HG03460 (cell line): ENCODE results near the gene LCOR.

ENCODE experiments used
- ATAC-seq: cut with Tn5 transposase; IDR thresholded peaks from one replicate; pipeline ENCODE4 v1.9.1; 2021; ENCODE audit not compliant: unreplicated experiment

Gene LCOR

GRCh38 chr10:97005349-97005748 lies 173.3 kb downstream of the LCOR start:
- ATAC-seq = no peak

DNA sequence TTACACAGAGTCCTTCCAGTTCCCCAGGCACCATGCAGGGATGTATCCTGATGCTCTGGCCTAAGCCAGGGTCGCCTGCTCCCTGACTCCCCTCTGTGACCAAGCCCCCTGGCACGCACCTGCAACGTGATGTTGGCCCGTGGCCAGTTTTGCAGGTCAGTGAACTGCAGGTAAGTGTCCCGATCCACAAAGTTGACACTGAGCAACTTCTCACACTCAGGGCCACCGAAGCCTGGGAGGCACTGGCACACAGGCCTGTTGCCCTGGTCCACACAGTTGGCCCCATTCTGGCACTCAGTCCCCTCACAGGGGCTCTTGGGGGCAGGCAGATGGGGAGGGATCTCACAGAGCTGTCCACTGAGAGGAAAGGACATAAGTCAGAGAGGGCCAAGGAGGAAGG lies 174.3 kb downstream of the LCOR start:
- no peak for ATAC-seq

DNA sequence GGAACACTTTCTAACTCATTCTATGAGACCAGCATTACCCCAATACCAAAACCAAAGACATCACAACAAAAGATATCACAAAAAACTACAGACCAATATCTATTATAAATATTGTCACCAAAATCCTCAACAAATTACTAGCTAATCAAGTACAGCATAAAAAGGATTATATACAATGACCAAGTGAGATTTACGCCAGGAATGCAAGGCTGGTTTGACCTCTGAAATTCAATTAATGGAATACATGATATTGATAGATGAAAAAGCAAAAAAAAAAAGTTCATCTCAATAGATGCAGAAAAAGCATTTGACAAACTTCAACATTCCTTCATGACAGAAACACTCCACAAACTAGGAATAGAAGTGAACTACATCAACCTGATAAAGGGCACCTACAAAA lies 175.3 kb downstream of the LCOR start:
- ATAC-seq = no peak

DNA sequence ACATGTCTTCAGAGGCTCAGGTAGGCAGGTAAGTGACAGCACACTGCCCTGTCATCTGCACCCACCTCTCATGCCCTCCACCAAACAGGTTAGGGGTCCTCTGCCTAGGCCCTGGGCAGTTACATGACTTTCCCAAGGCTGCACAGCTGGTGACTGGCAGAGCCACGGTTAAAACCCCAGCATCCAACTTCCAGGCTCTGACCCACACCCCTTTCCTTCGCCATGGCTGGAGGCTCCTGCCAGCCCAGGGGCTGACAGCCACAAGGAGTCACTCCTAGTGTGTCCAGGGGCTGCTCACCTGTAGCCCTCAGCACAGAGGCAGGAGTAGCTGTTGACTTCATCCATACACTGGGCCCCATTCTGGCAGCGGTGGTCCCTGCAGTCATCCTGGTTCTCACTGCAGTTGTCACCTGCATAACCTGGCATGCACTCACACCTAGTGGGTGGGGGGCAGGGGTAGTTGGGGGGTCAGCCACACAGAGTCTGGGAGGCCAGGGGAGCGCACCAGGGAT lies 178.7 kb downstream of the LCOR start:
- ATAC-seq = no peak

GRCh38 chr10:97011397-97011796 lies 179.3 kb downstream of the LCOR start:
- no peak for ATAC-seq

DNA sequence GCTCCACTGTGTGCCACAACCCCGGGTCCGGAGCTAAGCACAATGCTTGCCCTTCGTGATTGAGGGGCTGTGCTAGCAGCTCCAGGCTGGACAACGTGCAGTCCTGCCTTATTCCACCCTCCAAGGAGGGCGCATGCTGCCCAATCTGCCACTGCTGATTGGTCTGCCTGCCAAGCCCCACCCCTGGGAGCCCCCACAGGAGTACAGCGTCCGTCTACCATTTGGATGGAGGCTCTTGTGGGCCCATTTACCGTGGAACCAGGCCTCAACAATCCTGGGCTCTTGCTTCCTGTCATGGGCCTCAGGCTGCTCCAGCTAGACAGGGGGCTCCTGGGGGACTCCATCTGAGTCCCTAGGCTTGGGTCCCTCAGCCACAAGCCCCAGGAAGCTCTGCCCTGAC lies 180.4 kb downstream of the LCOR start:
- no peak for ATAC-seq

DNA sequence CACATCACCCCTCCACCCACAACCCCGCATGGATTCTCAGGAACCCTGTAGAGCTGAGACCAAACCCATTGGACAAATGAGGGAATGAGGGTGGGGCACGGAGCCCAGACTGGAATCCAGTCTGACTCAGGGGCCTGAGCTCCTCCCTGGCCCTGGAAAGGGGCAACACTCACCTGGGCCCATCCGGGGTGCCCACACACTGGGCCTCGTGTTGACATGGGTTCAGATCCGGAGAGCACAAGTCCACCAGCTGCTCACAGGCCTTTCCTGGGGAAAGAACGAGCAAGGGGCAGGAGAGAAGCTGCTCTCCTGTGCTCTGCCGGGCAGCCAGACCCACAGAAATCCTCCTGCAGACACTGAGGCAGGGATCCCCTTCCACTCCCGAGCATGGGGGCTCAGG lies 181.5 kb downstream of the LCOR start:
- ATAC-seq = no peak

DNA sequence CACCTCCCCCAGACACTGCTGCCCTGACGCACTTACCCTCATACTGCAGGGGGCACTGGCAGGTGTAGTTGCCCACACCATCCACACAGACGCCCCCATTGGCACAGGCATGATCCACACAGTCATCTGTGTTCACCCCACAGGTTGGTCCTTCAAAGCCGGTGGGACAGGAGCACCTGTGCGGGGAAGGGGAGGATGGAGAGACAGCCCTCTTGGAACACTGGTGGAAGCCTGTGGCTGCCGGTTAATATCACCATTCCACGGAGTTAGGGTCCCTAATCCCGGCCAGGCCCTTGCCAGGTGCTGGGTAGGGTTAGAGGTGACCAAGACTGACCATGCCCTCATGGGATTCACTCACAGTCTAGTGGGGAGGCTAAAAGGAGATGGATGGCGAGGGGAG lies 181.9 kb downstream of the LCOR start:
- ATAC-seq = no peak

- ATAC-seq = no peak
Measured at GRCh38 chr10:97015240-97015639, 183.1 kb downstream of the LCOR start.

- ATAC-seq = peak; percentile 85
Measured at GRCh38 chr10:97016728-97017473, 184.8 kb downstream of the LCOR start.

- ATAC-seq = no peak
Measured at GRCh38 chr10:97017474-97017903, 185.4 kb downstream of the LCOR start.

DNA sequence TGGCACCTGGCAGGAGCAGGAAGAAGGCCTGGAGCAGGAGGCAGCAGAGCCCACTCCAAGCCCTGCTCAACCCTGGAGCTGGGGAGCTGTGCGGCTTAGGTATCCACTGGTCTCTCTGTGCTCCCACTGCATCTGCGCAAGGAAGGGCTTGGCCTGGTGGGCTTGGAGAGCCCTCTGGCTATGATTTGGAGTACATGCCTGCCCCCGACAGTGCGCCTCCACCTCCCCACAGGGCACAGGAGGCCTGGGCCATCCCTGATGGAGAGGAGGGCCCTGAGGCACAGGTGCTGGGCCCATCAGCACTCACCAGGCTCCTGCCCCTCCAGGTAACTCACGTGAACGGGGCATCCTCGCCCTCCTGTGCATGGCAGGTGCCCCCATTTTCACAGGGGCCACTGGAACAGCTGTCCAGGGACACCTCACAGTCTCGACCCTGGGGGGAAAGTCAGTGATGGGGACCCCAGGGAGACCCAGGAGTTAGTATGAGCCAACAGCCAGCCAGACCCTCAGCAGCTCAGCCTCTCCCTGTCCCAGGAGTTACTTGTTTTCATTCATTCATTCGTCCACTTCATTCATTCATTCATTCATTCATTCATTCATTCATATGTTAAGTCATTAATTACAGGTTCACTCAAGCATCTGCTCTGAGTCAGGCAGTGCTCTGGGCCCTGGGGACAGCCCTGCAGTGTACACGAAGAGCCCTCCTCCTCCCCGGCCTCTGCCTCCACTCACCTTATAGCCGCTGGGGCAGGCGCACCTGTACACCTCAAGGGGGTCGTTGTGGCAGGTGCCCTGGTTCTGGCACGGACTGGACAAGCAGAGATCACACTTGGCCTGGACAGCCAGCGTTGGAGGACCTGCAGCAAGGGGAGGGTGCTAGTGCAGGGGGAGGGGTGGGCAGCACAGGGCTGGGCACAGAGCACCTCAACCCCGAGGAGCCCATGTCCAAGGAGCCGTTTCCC lies 186.4 kb downstream of the LCOR start:
- ATAC-seq = no peak

GRCh38 chr10:97019213-97019844 lies 187.2 kb downstream of the LCOR start:
- ATAC-seq = no peak

DNA sequence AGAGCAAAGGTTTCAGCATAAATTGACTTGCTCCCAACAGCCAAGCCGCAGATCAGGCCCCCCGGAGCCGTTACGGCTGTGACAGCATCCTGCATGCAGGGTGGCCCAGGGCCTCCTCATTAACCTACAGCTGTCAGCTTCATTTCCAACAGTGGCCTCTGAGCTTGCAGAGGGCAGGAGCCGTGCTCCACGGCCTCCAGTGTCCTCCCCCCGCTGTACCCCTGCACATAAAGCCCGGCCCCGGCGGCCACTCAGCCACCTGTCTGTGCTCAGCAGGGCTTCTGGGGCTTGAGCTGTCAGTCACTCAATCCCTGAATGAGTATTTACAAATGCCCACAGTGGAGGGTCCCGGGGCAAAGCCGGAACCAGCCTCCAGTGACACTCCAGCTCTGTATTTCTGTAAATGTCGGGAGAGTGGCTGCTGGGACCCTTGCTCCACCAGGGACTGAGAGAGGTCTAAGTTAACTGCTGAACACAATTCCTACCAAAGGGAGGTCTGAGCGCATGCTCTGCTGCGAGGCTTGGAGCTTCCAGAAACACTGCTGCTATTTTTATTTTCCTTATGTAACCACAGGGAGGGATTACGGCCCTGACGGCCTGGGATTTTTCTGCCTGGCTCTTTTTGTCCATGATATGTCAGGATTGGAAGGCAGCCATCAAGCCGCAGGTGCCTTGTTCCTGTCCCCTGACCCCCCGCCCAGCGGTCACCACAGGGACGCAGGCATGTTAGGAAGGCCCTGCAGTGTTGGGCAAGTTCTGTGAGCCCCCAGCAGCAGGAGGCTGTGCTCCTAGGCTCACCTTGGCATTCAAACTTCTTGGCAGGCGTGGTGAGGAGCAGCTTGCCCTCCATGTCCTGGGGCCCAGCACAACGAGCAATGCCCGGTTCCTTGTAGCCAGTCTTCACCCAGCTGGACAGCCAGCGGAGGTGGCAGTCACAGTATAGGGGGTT lies 188.6 kb downstream of the LCOR start:
- ATAC-seq = no peak

GRCh38 chr10:97022616-97023015 lies 190.5 kb downstream of the LCOR start:
- ATAC-seq = no peak

DNA sequence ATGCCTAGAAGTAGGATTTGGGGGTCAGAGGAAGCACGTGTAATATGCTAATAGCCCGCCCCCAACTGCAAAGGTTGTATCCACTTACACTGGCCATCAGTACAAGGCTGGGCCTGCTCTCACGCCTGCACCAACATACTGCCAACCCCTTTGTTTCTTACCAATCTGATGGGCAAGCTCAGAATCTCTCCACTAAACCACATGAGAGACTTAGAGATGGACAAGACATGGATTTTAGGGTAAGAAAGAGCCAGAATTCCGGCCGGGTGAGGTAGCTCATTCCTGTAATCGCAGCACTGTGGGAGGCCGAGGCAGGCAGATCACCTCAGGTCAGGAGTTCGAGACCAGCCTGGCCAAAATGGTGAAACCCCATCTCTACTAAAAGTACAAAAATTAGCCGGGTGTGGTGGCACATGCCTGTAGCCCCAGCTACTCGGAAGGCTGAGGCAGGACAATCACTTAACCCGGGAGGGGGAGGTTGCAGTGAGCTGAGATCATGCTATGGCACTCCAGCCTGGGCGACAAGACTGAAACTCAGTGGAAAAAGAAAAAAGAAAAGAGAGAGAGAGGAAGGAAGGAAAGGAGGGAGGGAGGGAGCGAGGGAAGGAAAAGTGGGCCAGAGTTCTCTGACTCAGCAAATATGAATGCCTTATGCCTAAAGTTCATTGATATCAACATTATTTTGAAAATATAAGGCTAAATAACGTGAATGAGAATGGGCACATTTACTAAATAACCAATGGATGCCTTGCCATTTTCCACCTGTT lies 191.5 kb downstream of the LCOR start:
- no peak for ATAC-seq

DNA sequence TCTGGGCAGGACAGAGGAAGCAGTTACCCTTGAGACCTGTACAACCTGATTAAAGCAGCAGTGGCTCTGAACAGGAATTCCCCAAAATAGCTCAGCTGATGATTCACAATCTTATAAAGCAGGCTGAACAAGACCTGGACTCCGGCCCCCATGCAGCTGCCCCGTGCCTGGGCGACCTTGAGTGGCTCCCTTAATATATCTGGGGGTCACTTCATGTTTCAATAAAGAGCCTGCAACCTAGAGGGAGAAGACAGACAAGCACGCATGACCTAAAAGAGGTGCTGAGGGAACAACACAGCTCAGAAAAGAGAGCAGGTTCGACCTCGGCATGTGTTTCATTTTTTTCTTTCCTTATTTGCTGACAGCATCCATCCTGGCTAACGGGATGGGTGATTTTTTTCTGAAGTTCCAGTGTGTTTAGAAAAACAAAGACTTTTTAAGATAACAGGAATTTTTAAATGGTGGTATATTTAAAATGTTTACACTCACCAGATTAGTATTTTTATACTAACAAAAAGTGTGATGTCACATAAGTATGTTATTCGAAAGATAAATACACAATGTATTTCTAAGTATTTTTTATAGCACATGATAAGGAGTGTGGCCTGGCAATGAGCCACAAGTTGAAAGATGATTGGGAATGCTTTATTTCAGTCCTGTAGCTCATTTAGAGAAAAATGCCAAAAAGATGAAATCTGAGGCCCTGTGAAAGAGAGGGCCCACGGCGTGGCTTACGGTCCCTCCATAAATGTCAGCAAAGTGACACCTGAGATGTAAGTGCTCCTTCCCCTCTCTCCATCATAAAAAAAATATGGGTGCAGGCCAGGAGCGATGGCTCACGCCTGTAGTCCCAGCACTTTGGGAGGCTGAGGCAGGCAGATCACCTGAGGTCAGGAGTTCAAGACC lies 192.3 kb downstream of the LCOR start:
- ATAC-seq = no peak

- ATAC-seq = no peak
Measured at GRCh38 chr10:97025613-97026242, 193.6 kb downstream of the LCOR start.
